Vagina (tissue), 2 donors: ENCODE data around the gene TACR1.

ENCODE experiments used
- POLR2A ChIP-seq, 2 donors: fragments of 450-650 bp; IDR thresholded peaks; one replicate each; pipeline ENCODE4 v1.6.1; 2017; ENCODE audit warnings: antibody characterized with exemption in 2 of 2, mild to moderate bottlenecking in 2 of 2, moderate library complexity in 2 of 2
- TF ChIP-seq, protein P1 (sequence below), 3 experiments: fragments of 450-650 bp in 2 of 3; fragments of 200-600 bp in 1 of 3; sonication (generic) in 1 of 3; IDR thresholded peaks; one replicate each; pipeline ENCODE4 v1.5.1; 2017 to 2019; ENCODE audit warnings: antibody characterized with exemption in 3 of 3, mild to moderate bottlenecking in 2 of 3, moderate library complexity in 2 of 3

DNA sequence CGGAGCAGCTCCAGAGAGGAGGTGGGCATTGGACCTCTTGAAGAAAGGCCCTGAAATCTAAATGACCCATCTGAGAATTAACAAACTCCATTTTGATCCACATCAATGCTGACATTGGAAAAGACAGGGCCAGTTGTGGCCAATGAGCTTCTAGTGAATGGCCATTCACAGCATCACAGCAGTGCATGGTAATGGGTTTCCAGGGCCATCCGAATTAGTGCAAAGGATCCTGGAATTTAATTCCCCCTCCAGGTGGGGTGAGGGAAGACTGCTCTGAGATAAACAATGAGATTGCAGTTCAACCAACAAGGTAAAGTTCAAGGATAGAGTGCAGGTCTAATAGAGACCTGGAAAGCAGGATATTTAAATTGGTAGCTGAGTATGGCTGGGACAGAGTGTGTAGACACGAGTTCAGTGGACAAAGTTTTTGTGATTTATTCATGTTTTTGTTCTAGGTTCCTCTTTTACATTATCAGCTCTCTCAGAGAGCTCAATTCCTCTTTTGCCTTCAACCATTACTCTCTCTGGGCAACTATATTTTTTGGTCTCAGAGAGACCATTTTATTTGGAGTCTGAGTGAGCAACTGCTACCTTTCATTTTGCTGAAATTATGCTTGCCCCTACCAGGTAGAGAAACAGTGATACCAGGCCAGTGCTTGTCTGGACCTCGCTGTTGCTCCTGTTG is 5.0 kb downstream of the TACR1 start:
- TF ChIP-seq, protein P1, sequence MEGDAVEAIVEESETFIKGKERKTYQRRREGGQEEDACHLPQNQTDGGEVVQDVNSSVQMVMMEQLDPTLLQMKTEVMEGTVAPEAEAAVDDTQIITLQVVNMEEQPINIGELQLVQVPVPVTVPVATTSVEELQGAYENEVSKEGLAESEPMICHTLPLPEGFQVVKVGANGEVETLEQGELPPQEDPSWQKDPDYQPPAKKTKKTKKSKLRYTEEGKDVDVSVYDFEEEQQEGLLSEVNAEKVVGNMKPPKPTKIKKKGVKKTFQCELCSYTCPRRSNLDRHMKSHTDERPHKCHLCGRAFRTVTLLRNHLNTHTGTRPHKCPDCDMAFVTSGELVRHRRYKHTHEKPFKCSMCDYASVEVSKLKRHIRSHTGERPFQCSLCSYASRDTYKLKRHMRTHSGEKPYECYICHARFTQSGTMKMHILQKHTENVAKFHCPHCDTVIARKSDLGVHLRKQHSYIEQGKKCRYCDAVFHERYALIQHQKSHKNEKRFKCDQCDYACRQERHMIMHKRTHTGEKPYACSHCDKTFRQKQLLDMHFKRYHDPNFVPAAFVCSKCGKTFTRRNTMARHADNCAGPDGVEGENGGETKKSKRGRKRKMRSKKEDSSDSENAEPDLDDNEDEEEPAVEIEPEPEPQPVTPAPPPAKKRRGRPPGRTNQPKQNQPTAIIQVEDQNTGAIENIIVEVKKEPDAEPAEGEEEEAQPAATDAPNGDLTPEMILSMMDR (IDR thresholded peaks at IDR 0.05) = no peak
- TF ChIP-seq POLR2A (IDR thresholded peaks at IDR 0.05) = no peak
